AG04450 (cell line): Measurements from ENCODE around the gene FBRSL1. TPM values are rescaled to one million over a fixed set of nuclear protein-coding genes. Genes with fewer than 3 reads are reported as not detected.
A peak's percentile ranks its signal among the peaks of the same experiment; 100 is the strongest.

ENCODE experiments used
- CTCF ChIA-PET: fragments of 300-600, 350-600 bp; formaldehyde crosslinking; extraction: SDS; loops from one replicate; lab custom pipeline; 2022; ENCODE audit warnings: antibody characterized with exemption, inconsistent platforms; lab: Charles Lee
- POLR2A ChIA-PET: fragments of 350-600 bp; formaldehyde crosslinking; extraction: SDS; loops from one replicate; lab custom pipeline; 2021; ENCODE audit warnings: antibody characterized with exemption, inconsistent platforms; lab: Yijun Ruan, JAX
- DNase-seq: peaks from one replicate; pipeline ENCODE4 v3.0.0-alpha.2; 2011; ENCODE audit warnings: low read depth, low spot score
- H3K27ac ChIP-seq: one replicate; pipeline ENCODE4 v1.5.1; 2012; ENCODE audit warnings: low read depth, low read length, control low read depth
- H3K27me3 ChIP-seq: one replicate; pipeline ENCODE4 v1.6.0; 2012; ENCODE audit warnings: low read length; ENCODE audit not compliant: control insufficient read depth, insufficient read depth
- H3K4me3 ChIP-seq: 2 replicates; pipeline ENCODE4 v1.5.1; 2011; ENCODE audit warnings: mild to moderate bottlenecking, low read depth, low read length, control low read depth
- H3K9me3 ChIP-seq: 2 replicates; pipeline ENCODE4 v1.5.1; 2012; ENCODE audit warnings: low read length; ENCODE audit not compliant: control insufficient read depth, insufficient read depth
- CTCF ChIP-seq: IDR thresholded peaks from 2 replicates; pipeline ENCODE4 v1.5.1; 2011; ENCODE audit warnings: low read depth, low read length, control low read depth, inconsistent platforms
- polyA plus RNA-seq: library from polyadenylated mRNA; depleted of rRNA; stranded (reverse); fragments of >200 nt; gene quantifications from 2 replicates; pipeline ENCODE4 v1.2.3, GENCODE V29; 2011

Gene FBRSL1
- polyA plus RNA-seq, 1 experiment: 1.1 TPM

- Histone ChIP-seq H3K27me3 (peaks cover 29% of the 10 kb centered on the region), H3K27ac (no peak overlapping the region), H3K4me3 (no peak overlapping the region), H3K9me3 (no peaks in the 10 kb centered on the region; the same call in 1 of the 2 replicates)
- POLR2A ChIA-PET: no interaction called here
- no peak for TF ChIP-seq CTCF
- CTCF ChIA-PET: interaction anchor here (0.7 to 1.2 kb wide), 2 partner anchors 33 to 37 kb away, joined by 3 read pairs; no protein-coding TSS in a partner anchor
- DNase-seq: no peak
Observed at GRCh38 chr12:132486576-132486975, 3.4 kb upstream of the FBRSL1 start.

DNA sequence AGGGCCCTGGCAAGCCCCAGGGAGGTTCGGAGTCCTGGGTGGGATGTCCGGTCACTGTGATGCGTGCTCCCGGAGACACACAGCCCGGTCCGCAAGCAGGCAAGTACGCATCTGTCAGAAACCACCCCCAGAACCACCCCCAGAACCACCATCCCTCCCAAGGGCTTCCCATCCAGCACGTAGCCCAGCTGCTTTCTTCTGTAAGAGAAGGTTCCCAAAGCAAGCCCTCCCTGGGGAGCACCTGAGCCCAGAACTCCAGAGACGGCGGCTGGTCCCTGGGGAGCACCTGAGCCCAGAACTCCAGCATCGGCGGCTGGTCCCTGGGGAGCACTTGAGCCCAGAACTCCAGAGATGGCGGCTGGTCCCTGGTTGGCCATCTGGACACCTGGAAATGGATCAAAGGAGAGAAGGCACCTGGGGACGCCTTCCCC lies 2.6 kb upstream of the FBRSL1 start:
- no peak overlapping the region for H3K4me3 ChIP-seq
- peaks cover 24% of the 10 kb centered on the region for H3K27me3 ChIP-seq
- ChIA-PET CTCF (no interaction called here), POLR2A (no interaction called here)
- H3K27ac ChIP-seq: no peak overlapping the region
- no peak for DNase-seq
- H3K9me3 ChIP-seq: no peaks in the 10 kb centered on the region; the same call in 1 of the 2 replicates
- no peak for TF ChIP-seq CTCF

GRCh38 chr12:132488127-132489077 lies 1.5 kb upstream of the FBRSL1 start:
- no peaks in the 10 kb centered on the region; the same call in 1 of the 2 replicates for H3K9me3 ChIP-seq
- H3K4me3 ChIP-seq: no peak overlapping the region
- ChIA-PET CTCF (no interaction called here), POLR2A (no interaction called here)
- DNase-seq: no peak
- peaks cover 20% of the 10 kb centered on the region for H3K27me3 ChIP-seq
- TF ChIP-seq CTCF: no peak
- no peak overlapping the region for H3K27ac ChIP-seq

GRCh38 chr12:132489078-132489601 lies 811 bp upstream of the FBRSL1 start:
- peak overlapping the region; percentile 51 for H3K4me3 ChIP-seq
- DNase-seq: no peak
- ChIA-PET CTCF (no interaction called here), POLR2A (no interaction called here)
- no peaks in the 10 kb centered on the region; the same call in 1 of the 2 replicates for H3K9me3 ChIP-seq
- H3K27me3 ChIP-seq: peaks cover 20% of the 10 kb centered on the region
- TF ChIP-seq CTCF: no peak
- no peak overlapping the region for H3K27ac ChIP-seq
